ENCODE measurements around the gene GLIS2.
A peak's percentile ranks its signal among the peaks of the same experiment; 100 is the strongest.

The GLIS2 gene

DNA sequence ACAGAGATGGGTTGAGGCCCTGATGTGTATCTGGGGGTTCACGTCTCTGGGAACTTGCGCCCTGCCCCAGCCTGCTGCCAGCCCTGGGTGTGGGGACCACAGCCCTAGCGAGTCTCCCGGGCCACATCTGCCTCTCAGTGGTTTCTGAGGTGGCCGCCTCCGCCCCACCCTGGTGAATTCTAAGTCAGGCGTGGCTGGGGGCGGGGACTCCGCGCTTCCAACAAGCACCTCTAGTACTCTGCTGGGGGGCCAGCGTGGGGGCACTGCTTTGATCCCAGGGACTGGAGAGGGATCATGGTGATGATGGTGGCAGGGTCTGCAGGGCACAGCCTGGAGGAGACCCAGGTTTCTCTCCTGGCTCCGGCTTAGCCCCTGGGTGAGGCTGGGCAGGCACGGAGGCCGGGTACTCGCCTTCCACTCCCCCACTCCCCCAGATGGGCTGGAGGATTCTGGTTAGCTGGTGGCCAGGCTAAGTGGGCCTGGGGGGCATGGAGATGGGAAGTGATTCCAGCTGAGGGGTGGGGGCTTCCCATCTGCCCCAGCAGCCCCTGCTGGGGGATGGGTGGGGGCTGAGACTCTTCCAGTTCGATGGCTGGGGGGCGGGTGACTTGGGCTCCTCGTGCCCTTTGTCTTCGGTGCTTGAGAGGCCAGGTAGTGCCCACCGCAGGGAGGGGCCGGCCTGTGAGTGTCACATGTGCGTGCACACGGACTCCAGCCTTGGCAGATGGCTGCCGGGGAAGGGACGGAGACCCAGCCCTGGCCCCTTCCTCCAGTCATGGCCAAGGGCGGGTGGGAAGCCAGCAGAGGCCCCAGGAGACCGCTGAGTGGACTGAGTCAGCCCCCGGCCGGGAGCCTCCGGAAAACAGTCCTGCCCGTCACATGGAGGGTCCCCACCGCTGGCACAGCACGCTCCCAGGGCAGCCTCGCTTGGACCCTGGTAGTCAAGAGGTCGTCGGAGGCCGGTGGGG is 3.9 kb downstream of the GLIS2 start:
- Mint-ChIP-seq H3K4me1 (peaks cover 8 to 17% of the 10 kb centered on the region in 2 donors), H3K4me3 (no peak overlapping the region), H3K27me3 (peaks cover 3 to 24% of the 10 kb centered on the region in 2 donors), H3K27ac (no peak overlapping the region), H3K9me3 (no peaks in the 10 kb centered on the region), H3K36me3 (no peaks in the 10 kb centered on the region)
- DNase-seq (no peak), ATAC-seq (replicated peaks) (peak; percentile 69 to 78)

DNA sequence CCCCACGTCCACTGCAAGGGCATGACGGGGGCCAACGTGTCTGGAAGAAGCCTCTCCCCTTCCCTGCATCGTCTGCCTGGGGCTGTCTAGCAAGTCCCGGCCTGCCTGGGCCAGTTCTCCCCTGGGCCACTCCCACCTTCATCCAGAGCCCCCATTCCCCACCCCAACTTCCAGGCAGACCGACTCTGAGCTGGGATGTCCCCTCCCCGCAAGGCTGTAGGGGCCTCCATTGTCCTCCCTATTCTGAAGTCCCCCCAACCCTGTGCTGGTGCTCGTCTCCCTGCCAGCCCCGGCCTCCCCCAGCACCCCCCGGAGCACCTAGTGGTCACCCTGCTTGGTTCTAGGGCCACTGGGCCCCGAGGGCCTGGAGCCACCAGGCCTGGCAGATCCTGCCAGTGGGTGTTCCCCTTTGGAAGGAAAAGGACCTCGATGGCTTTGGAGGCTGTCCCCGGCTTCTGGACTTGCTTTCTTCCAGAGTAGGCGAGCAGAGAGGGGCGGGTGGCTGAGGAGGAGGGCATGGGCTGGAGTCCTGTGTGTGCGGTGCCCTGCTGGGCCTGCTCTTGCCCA is 4.8 kb downstream of the GLIS2 start:
- peaks cover 0 to 21% of the 10 kb centered on the region in 2 donors for H3K27me3 Mint-ChIP-seq
- H3K4me3 Mint-ChIP-seq, result no peak overlapping the region
- peaks cover 9 to 19% of the 10 kb centered on the region in 2 donors for H3K4me1 Mint-ChIP-seq
- DNase-seq, result no peak
- no peak for ATAC-seq (replicated peaks)
- no peak overlapping the region for H3K27ac Mint-ChIP-seq
- no peaks in the 10 kb centered on the region for H3K9me3 Mint-ChIP-seq
- H3K36me3 Mint-ChIP-seq, result no peaks in the 10 kb centered on the region

DNA sequence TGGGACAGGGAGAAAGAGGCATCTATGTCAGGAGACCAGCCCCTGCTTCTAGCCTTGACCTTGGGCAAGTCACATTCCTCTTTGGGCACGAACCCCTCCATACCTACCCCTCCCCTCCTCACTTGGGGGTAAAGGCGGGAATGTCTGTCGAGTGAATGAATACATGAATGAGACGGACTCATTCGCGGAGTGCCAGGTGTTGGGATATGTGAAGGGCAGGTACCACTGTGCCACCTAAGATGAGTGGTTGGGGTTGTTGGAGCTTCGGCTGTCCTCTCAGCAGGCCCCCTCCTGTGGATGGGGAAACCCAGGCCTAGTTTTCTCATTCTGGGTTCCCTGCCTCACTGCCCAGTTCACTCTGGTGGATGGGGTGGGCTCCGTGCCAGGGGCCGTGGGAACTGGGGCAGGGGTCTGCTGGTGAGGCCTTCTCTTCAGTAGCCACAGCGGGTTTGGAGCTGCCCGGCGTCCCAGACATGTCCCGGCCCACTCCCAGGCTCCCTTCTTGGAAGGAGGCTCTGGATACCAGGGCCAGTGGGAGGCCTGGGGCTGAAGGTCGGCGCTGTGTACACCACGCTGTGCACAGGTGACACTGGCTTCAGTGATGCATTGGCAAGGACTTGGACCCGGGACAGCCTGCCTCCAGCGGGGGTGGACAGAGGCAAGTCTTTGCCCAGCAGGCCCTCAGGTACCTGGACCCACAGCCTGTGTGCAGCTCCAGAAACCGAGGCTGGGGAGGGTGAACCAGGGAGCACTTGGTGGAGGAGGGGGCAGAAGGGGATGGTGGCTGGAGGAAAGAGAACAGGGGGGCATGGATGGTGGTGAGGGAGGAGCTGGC is 5.6 kb downstream of the GLIS2 start:
- H3K4me1 Mint-ChIP-seq, result peaks cover 9 to 19% of the 10 kb centered on the region in 2 donors
- no peak overlapping the region for H3K4me3 Mint-ChIP-seq
- ATAC-seq (replicated peaks) (no peak), DNase-seq (no peak)
- H3K27ac Mint-ChIP-seq, result peak overlapping the region; percentile 62
- H3K9me3 Mint-ChIP-seq, result no peaks in the 10 kb centered on the region
- no peaks in the 10 kb centered on the region for H3K36me3 Mint-ChIP-seq
- peaks cover 0 to 21% of the 10 kb centered on the region in 2 donors for H3K27me3 Mint-ChIP-seq

DNA sequence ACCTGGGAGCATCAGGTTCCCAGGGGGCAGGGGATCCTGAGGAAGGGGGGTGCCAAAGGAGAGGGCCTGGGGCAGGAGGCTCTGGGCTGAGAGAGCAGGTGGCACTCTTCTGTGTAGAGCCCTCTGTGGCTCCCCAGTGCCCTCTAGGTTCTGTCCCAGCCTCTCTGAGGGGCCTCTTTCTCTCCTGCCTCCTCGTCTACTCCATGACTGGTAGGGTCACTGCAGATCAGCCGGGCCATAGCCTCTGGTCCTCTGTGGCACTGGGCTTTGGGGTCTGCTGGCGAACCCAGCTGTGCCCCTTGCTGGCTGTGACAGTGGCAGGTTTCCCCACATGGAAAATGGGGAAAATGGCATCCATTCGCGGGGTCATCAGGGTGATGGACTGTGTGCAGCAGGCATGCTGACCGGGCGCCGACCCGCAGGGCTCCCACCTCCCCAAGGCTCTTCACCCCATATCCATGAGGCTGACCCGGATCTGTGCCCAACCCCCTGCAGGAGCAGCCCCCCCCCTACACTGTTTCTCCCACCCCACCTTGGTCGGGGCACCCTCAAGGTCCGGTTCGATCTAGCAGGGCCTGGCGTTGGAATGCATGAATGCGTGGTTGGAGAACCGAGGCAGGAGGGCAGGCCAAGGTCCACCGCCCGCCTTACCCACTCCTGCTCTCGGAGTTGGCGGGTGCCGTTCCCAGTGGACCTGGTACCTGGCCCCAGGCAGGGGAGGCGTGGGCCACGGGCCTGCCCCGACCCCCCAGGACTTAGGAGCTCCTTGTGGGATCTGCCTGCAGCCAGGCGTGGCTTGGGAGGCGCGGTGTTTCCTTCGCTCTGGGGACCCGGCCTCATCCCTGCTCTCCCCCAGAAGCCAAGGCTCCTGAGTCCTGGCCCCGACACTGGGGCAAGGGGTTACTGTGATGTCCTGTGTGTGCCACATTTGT is 6.5 kb downstream of the GLIS2 start:
- Mint-ChIP-seq H3K9me3 (no peaks in the 10 kb centered on the region), H3K4me1 (peaks cover 9 to 19% of the 10 kb centered on the region in 2 donors), H3K36me3 (no peaks in the 10 kb centered on the region), H3K27ac (peak overlapping the region; percentile 62), H3K4me3 (no peak overlapping the region), H3K27me3 (peaks cover 0 to 12% of the 10 kb centered on the region in 2 donors)
- DNase-seq, result no peak
- ATAC-seq (replicated peaks), result no peak

DNA sequence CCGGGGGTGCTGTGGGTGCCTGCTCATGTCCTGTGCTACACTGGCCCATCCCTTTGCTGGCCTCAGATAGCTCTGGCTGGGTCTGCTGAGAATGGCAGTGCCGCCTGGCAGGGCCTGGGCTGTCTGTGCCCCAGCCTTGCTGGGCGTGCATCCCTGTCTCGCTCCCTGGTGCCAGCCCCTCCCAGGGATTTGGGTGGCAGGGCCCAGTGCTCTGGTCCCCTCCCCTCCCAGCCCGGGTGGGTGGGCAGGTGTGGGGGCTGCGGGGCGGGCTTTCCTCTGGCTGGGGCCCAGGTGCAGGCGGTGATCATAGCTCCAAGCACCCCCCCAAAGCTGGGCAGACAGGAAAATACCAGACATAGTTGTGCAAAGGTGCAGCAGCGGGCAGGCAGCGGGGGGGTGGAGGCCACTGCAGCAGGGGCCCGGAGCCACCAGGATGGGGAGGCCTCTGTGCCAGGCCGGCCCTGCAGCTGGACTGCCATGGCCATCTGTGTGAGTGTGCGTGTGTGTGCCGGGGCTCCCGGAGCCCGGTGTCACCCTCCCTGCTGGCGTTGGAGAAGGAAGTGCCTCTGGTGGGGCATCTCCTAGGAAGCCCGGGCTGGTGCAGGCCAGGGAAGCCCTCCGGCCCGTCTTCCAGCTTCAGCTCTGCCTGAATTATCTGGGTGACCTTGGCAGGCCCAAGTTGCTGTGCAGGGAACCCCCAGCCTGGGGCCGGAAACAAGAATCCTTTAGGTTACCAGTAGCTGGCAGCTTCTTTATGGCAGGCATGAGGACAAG is 7.4 kb downstream of the GLIS2 start:
- H3K4me1 Mint-ChIP-seq, result peaks cover 10 to 25% of the 10 kb centered on the region in 2 donors
- no peak for ATAC-seq (replicated peaks)
- H3K27me3 Mint-ChIP-seq, result peaks cover 2 to 8% of the 10 kb centered on the region in 2 donors
- no peak for DNase-seq
- no peak overlapping the region for H3K27ac Mint-ChIP-seq
- no peaks in the 10 kb centered on the region for H3K36me3 Mint-ChIP-seq
- no peak overlapping the region for H3K4me3 Mint-ChIP-seq
- no peaks in the 10 kb centered on the region for H3K9me3 Mint-ChIP-seq

DNA sequence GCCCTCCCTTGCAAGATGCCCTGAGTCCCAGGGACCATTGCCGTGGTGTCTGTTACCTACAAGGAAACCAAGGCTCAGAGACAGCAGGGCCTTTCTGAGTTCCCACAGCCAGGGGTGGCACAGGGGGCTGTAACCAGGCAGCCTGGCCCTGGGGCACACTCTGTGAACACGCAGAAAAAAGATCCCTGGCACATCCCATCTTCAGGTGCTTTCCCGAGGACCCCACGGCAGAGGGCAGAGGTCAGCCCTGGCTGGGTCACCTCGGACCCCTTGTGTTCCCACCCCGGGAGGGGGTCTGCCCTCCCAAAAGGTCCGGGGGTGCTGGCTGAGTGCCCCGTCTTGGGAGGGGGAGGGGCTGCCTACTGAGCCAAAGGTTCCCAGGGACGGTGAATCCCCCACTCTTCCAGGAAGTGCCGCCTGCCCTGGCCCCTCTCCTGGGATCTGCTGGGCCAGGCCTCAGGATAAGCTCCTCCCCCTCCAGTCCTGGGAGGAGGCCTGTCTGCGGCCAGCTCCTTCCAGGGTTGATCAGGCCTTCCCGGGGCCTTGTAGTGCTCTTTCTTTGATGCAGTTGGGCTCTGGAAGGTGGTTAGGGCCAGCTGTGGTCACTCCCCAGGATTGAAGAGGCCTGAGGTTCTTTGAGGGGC is 8.1 kb downstream of the GLIS2 start:
- Mint-ChIP-seq H3K9me3 (no peaks in the 10 kb centered on the region), H3K27ac (no peak overlapping the region), H3K27me3 (peaks cover 4 to 11% of the 10 kb centered on the region in 2 donors), H3K4me1 (peaks cover 13 to 24% of the 10 kb centered on the region in 2 donors), H3K36me3 (no peaks in the 10 kb centered on the region), H3K4me3 (no peak overlapping the region)
- no peak for DNase-seq
- ATAC-seq (replicated peaks), result no peak

DNA sequence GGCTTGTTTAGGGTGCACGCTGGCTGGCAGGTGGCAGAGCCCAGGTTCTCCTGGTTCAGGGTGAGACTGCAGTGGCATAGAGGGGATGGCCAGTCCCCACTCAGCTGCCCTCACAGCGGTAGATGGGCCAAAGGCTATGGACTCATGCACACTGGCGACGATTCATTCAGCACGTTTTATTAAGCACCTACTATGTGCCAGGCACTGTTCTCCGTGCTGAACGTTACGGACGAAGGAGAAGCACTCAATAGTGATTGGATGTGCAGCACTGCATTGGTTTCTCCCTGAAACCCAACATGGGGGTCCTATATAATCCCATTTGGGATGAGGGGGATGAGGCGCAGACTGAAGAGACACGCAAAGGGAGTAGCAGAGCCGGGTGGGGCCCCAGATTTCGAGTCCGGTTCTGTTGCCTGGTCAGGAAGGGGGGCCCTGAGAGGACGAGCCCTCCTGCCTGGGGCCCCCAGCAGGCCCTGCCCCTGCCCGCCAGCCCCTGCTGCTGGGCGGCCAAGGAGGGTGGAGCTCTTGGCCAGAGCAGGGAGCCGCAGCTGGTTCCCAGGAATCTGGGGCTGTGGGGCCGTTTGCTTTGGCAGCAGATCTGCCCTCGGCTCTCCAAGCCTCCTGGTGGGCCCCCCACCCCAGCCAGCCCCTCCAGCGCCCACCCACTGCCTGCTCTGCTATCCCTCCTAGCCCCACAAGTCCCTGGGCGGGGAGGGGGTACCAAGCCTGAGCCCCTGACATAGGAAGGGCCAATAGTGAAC is 8.8 kb downstream of the GLIS2 start:
- no peak for ATAC-seq (replicated peaks)
- H3K36me3 Mint-ChIP-seq, result no peaks in the 10 kb centered on the region
- peaks cover 10 to 17% of the 10 kb centered on the region in 2 donors for H3K4me1 Mint-ChIP-seq
- DNase-seq, result no peak
- H3K27ac Mint-ChIP-seq, result no peak overlapping the region
- H3K9me3 Mint-ChIP-seq, result no peaks in the 10 kb centered on the region
- no peak overlapping the region for H3K4me3 Mint-ChIP-seq
- peaks cover 4 to 8% of the 10 kb centered on the region in 2 donors for H3K27me3 Mint-ChIP-seq

DNA sequence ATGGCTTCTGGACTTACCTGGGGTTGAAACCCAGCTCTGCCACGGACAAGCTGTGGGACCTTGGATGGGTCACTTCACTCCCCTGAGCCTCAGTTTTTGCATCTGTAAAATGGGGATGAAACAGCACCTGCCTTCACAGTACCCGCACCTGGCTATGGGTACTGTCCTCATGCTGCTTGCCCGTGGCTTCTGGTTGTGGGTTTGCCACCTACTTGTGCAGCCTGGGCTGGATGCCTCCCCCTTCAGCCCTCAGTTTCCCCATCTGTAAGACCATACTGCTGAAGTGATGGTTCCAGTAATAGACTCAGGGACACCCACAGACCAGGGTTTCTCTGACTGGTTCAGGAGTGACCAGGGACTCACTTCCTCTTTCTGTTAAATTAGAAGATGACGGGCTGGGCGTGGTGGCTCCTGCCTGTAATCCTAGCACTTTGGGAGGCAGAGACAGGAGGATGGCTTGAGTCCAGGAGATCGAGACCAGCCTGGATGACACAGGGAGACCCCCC is 9.4 kb downstream of the GLIS2 start:
- H3K9me3 Mint-ChIP-seq, result no peaks in the 10 kb centered on the region
- H3K27me3 Mint-ChIP-seq, result peaks cover 4 to 7% of the 10 kb centered on the region in 2 donors
- DNase-seq, result no peak
- H3K36me3 Mint-ChIP-seq, result no peaks in the 10 kb centered on the region
- ATAC-seq (replicated peaks), result peak; percentile 59 to 60
- H3K27ac Mint-ChIP-seq, result no peak overlapping the region
- H3K4me3 Mint-ChIP-seq, result no peak overlapping the region
- H3K4me1 Mint-ChIP-seq, result peaks cover 10 to 16% of the 10 kb centered on the region in 2 donors

DNA sequence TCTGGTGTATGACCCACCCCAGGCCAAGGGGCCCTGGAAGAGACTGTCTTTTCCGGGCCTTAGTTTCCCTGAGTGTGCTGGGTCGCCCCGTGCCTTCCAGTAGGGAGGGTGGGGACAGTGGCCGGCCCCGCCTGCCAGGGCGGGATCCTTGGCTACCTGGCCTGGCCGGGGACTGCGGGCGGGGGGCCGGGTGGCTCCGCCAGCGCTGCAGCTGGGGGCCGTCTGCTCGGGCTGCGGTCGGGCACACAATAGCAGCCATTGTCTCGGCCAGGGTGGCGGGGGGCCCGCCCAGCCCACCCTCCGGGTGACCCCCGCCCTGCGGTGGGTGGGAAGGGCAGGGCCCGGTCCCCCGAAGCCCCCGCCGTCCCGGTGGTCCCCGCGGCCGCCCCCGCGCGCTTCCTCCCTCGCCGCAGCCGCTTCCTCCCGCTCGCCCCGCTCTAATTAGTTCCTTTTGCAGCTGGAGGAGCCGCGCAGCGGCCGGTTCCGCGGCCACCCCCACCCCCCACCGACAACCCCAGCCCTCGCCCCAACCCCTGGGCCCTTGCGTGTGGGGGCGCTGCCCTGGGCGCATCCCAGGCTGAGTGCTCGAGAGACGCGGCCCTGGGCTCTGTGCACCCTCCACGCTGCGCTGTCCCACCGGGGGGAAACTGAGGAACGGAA is 11.6 kb downstream of the GLIS2 start:
- DNase-seq (no peak), ATAC-seq (replicated peaks) (peak; percentile 20 to 34)
- no peaks in the 10 kb centered on the region for H3K36me3 Mint-ChIP-seq
- H3K27ac Mint-ChIP-seq, result no peak overlapping the region
- no peaks in the 10 kb centered on the region for H3K9me3 Mint-ChIP-seq
- H3K4me1 Mint-ChIP-seq, result peaks cover 10 to 16% of the 10 kb centered on the region in 2 donors
- peaks cover 4 to 7% of the 10 kb centered on the region in 2 donors for H3K27me3 Mint-ChIP-seq
- H3K4me3 Mint-ChIP-seq, result peak overlapping the region; percentile 74 to 77

DNA sequence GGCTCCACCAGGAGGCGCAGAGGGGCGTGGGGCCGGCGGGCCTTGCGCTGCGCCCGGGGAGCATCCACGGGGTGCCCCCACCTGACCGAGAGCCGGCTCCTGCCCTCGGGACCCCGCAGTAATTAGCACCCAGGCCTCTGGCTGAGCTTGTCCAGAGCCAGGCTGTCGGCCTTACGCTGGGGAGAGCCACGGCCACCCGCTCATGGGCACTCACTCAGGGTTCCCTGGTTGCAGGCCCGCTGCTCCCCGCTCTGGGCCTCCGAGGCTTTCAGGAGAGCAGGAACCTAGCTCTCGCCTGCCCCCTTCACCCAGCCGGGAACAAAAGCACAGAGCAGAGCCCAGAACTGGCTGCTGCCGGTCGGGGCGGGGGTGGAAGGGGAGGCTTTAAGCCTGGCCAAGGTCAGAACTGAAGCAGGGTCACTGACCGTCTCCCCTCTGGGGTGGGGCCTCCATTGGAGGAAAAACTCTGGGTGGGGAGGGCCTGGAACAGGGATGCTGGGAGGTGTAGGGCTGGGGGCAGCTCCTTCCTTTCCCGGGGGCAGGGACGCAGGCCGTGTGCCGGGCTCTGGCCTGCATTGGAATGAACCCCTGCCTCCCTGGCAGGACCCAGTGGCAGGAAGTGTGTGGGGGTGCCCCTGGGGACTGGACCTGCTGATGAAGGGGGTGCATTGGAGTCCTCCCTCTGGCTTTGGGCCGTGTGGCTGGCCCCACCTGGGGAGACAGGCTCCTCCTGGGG is 12.3 kb downstream of the GLIS2 start:
- peaks cover 10 to 16% of the 10 kb centered on the region in 2 donors for H3K4me1 Mint-ChIP-seq
- ATAC-seq (replicated peaks), result peak; percentile 66 to 71
- H3K27me3 Mint-ChIP-seq, result peaks cover 4 to 7% of the 10 kb centered on the region in 2 donors
- no peaks in the 10 kb centered on the region for H3K9me3 Mint-ChIP-seq
- peak overlapping the region; percentile 31 for H3K27ac Mint-ChIP-seq
- no peaks in the 10 kb centered on the region for H3K36me3 Mint-ChIP-seq
- H3K4me3 Mint-ChIP-seq, result peak overlapping the region; percentile 74 to 77
- DNase-seq, result peak; percentile 47
